GM13977 (cell line): ENCODE measurements around the gene PPM1H.

Experiments used
- DNase-seq: peaks from one replicate; pipeline ENCODE4 v3.0.0; 2012; ENCODE audit warnings: low spot score
- in situ Hi-C: fragments of 300-500 bp; cut with MboI; formaldehyde crosslinking; loops from one replicate; pipeline ENCODE4 v1.12.0; 2022; ENCODE audit warnings: low sequenced_read_pairs, low pct_unique_long_range_greater_than_20kb, mixed read lengths, inconsistent platforms; ENCODE audit not compliant: unreplicated experiment
- TF ChIP-seq, protein P1 (sequence below): IDR thresholded peaks from 2 replicates; pipeline ENCODE4 v1.5.1; 2012; ENCODE audit warnings: mild to moderate bottlenecking, control low read depth; ENCODE audit not compliant: insufficient read depth; ENCODE audit errors: extremely low read depth, missing control alignments

Gene PPM1H

DNA sequence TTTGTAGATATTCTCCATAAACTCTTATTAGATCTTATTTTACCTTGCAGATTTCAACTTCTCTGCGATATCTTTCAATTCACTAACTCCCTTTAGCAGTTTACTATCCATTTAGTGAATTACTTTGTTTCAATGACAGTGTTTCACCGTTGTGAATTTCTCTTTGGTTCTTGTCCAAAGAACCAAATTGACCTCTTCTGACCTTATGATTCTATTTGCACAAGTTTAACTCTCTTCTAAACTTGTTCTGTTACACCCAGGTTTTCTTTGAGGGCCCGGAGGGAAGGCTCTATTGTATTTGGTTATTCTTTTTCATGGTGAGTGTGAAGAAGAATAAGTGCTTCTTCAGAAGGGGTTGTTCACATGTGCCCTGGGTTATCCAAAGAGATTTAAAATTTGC lies 281.6 kb downstream of the PPM1H start:
- in situ Hi-C loops, result no loop called here
- TF ChIP-seq, protein P1, sequence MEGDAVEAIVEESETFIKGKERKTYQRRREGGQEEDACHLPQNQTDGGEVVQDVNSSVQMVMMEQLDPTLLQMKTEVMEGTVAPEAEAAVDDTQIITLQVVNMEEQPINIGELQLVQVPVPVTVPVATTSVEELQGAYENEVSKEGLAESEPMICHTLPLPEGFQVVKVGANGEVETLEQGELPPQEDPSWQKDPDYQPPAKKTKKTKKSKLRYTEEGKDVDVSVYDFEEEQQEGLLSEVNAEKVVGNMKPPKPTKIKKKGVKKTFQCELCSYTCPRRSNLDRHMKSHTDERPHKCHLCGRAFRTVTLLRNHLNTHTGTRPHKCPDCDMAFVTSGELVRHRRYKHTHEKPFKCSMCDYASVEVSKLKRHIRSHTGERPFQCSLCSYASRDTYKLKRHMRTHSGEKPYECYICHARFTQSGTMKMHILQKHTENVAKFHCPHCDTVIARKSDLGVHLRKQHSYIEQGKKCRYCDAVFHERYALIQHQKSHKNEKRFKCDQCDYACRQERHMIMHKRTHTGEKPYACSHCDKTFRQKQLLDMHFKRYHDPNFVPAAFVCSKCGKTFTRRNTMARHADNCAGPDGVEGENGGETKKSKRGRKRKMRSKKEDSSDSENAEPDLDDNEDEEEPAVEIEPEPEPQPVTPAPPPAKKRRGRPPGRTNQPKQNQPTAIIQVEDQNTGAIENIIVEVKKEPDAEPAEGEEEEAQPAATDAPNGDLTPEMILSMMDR, result no peak
- no peak for DNase-seq

DNA sequence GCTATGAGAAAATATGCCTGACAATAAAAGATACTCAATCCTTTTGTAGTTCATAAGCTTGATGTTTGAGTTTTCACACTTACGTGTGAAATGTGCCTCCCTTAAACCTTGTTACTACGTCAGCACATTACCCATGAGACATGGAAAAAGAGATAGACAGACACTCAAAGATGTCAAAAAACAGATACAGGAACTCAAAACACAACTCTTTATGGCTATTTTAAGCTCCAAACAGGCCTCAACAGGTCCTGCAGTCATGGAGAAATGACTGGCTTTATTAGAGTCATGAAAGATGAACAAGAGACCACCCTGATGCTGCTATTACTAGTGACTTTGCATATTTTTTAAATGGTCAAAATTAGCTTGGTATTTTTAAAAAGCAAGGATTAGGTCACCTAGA lies 283.8 kb downstream of the PPM1H start:
- TF ChIP-seq, protein P1, result no peak
- in situ Hi-C loops, result no loop called here
- no peak for DNase-seq

DNA sequence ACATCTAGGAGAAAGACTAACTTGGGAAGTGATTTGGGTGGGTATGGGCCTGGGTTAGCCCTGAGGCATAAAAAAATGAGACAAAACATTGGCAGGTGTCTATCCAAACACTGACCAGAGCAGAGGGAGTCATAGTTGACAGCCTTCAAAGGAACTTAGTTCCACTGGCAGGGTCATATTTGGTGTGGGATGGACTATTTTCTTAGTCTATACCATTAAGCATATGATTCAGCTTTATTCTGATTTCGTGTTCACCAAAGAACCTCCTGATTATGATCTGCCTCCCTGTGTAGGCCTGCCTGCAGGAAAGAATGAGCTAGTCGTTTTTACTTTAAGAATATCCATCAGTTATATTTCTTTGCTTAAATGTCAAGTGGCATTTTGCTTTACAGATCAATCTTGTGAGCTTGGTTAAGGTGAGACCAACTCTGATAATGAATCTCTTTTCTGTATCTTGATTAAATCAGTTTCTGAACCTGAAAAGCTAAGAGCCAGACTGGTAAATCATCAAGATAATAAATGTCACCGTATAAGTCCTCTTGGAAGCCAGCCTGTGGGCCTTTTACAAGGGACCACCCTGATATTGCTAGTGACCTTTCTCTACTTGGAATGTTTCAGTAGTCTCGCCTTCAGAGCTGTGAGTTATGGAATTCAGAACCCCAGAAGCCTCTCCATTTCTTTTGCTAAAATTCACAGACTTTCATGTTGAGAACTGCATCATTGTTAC lies 285.4 kb downstream of the PPM1H start:
- TF ChIP-seq, protein P1, result no peak
- in situ Hi-C loops, result no loop called here
- DNase-seq, result no peak

DNA sequence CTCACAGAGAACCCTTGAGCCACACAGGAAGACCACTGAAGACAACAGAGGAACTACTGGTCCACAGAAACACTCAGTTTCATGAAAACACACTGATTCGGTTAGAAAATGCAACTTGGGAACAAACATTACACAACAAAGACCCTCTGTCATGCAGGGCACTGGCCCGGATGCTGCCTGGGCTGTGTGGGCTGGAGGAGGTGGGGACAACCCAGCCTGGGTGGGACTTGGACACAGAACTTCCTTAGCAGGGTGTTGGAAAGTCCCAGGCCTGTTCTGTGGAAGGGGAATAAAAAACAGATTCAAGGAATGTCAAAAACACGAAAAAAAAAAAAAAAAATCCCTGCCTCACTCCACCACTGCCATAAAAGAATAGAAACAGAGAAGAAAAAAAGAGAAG lies 287.4 kb downstream of the PPM1H start:
- DNase-seq, result no peak
- in situ Hi-C loops, result no loop called here
- TF ChIP-seq, protein P1, result no peak

DNA sequence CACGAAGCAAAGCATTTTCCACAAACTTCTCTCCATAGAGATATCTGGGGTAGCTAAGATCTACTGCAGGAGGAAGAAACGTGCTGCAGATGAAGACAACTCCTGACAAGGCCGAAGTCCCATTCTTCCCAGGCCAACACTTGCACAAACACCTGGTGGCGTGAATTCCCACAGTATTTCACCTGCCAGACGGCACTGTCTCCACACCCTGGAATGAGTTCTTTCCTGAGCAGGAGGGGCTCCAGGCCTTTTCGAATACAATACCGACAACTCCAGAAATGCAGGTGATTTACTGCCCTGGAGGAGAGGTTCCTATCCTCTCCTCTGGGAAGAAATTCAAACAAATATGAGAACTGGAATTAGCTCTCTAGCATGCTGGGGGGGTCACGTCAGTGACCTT lies 288.4 kb downstream of the PPM1H start:
- no peak for DNase-seq
- in situ Hi-C loops, result no loop called here
- TF ChIP-seq, protein P1, result no peak

DNA sequence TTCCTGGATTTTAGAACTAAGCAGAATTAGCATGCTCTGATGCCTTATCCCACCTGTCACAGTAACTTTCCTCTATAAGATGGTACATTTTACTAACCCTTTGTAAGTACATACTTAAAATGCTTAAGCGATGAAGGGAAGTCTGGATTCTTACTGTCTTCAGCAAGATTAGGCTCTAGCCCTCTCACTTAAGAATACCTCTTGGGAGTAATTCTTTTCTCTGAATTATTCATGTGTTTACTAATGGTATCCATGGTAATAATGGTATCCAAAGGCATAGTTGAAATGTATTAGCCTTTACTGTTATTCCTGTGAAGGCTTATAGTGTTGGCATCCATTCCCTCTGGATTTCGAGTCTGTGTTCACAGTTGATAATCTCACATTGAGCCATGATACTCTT lies 291.5 kb downstream of the PPM1H start:
- TF ChIP-seq, protein P1, result no peak
- in situ Hi-C loops, result no loop called here
- DNase-seq, result no peak
